HG02884 (cell line): ENCODE measurements around the gene CYTH1.

Experiments
- ATAC-seq: cut with Tn5 transposase; IDR thresholded peaks from one replicate; pipeline ENCODE4 v1.9.1; 2021; ENCODE audit warnings: mild to moderate bottlenecking, moderate library complexity; ENCODE audit not compliant: unreplicated experiment

CYTH1 gene

GRCh38 chr17:78719630-78720298 is 62.3 kb downstream of the CYTH1 start:
- ATAC-seq = no peak

- ATAC-seq = no peak
Measured at GRCh38 chr17:78718575-78719208, 63.4 kb downstream of the CYTH1 start.

GRCh38 chr17:78717431-78717980 is 64.6 kb downstream of the CYTH1 start:
- ATAC-seq = no peak

DNA sequence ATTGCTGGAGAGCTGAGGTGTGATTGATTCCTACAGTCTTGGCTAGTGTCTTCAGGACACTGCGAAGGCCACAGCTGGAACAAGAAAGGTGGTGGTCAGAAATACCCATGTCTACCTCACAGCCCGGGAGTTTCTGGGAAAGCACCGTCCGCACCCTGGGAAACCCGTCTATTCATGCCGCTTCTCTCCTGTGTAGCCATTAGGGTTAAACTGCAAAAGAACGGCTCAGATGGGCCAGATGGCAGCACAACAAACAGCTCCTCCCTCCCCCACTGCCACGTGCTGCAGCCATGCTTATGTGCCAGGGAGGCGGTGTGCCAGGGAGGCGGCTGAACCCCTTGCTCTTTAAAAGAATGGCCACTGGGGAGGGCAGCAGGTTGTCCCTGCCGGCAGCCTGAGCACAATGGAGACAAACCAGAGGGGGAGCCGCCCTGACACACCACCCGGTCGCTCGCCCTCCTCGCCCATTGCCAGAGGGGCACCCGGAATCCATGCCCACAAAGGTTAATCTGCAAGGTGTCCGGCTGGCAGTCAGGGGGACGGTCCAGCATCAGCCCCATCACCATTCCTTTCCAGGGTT is 65.2 kb downstream of the CYTH1 start:
- no peak for ATAC-seq

- ATAC-seq = no peak
Measured at GRCh38 chr17:78716292-78716691, 65.8 kb downstream of the CYTH1 start.

- no peak for ATAC-seq
Measured at GRCh38 chr17:78715876-78716275, 66.2 kb downstream of the CYTH1 start.

DNA sequence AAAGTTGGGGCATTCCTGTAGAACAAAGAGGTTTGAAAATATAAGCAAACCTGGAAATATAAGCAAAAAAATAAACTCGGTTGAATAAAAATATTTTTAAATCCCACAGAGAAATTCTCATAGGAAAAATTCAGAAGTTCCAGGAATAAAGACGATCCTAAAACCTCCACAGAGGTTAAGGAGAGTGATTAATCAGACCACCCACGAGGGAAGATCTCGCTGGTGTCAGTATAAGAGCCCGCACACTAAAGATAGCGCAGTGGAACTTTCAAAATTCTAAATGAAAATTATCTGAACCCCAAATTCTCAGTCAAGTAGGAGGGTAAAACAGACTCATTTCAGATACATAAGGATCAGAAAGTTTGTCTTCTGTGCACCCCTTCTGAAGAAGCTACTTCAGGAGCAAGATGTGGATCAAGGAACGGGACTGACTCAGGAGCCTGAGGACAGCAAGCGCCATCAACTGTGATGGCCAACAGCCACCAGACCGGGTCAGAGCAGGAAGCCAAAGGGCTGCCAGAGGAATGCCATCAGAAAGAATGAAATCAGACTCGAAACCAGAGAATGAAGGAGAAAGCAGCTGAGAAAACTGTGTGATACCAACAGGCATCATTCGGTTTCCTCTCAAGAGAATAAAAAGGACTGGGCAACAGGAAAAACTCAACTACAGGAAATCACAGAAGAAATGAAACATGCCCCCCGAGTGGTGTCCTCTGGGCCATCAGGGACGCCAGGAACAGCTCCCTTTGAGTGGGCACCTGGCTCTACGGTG is 66.9 kb downstream of the CYTH1 start:
- ATAC-seq = no peak

- no peak for ATAC-seq
Measured at GRCh38 chr17:78714534-78714933, 67.5 kb downstream of the CYTH1 start.

- ATAC-seq = no peak
Measured at GRCh38 chr17:78712043-78712442, 70.0 kb downstream of the CYTH1 start.

DNA sequence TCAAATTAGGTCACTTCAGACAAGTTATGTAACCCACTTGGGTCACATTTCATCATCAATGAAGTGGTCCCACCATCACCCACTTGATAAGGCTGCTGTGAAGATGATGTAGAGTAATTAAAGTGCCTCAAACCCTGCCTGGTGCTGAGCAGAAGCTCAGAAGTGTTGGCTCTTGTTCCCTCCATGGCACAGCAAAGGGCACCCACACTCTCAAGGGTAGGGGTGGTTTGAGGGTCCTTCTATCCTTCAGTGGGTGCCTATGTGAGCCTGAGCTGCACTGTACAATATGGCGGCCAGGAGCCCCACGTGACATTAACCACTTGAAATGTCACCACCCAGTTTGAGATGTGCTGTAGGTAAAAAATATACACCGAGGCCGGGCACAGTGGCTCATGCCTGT is 71.5 kb downstream of the CYTH1 start:
- no peak for ATAC-seq

DNA sequence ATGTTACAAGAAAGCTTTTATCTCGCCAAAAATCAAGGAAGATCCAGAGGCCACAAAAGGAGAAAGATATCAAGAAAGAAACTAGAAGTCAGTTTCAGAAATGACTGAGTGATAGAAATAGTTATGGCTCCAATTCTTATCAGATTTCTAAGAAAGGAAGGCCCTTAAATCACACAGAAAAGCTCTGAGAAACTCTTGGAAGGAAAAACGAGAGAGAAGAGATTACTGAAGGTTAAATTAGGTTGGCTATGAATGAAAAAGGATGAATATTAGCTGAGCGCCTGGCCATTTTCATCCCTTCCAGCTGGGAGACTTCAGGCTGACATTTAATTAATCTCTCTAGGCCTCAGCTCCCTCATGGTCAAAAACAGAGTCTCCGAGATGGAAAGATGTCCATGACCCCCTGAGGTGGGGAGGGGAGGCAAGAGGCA is 72.3 kb downstream of the CYTH1 start:
- no peak for ATAC-seq

GRCh38 chr17:78709119-78709681 is 72.9 kb downstream of the CYTH1 start:
- peak; percentile 45 for ATAC-seq

GRCh38 chr17:78708510-78708973 is 73.5 kb downstream of the CYTH1 start:
- ATAC-seq = no peak

GRCh38 chr17:78707923-78708322 is 74.2 kb downstream of the CYTH1 start:
- ATAC-seq = no peak

DNA sequence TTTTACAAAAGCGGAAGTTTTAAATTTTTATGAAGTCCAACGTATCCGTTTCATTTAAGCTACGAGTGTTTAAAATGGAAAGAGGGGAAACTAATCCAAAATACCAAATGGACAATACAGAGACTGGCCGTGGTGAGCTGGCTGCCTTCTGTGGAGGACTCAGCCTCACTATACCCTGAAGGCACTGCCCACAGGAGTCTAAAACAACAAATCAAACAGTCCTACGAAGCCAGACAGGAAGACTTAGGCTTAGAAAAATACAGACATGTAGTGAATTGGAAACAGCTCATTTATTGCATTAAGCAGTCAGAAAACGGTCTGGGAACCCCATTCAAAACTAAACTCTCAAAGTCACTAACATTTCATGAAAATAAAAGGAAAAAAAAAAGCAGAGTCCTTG is 75.1 kb downstream of the CYTH1 start:
- no peak for ATAC-seq

GRCh38 chr17:78706271-78706915 is 75.7 kb downstream of the CYTH1 start:
- peak; percentile 61 for ATAC-seq

- no peak for ATAC-seq
Measured at GRCh38 chr17:78705071-78705470, 77.0 kb downstream of the CYTH1 start.

DNA sequence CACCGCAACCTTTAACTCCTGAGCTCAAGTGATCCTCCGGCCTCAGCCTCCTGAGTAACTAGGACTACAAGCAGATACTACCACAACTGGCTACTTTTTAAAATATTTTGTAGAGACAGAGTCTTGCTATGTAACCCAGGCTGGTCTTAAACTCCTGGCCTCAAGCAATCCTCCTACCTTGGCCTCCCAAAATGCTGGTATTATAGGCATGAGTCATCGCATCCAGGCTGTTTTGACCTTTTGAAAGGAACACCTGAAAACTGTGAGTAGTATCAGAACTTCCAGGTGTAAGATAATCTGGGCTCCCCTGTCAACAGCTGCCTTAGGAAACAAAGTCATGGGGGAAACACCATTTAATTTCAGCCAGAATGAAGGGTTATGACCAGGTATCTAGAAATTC is 77.5 kb downstream of the CYTH1 start:
- ATAC-seq = no peak

DNA sequence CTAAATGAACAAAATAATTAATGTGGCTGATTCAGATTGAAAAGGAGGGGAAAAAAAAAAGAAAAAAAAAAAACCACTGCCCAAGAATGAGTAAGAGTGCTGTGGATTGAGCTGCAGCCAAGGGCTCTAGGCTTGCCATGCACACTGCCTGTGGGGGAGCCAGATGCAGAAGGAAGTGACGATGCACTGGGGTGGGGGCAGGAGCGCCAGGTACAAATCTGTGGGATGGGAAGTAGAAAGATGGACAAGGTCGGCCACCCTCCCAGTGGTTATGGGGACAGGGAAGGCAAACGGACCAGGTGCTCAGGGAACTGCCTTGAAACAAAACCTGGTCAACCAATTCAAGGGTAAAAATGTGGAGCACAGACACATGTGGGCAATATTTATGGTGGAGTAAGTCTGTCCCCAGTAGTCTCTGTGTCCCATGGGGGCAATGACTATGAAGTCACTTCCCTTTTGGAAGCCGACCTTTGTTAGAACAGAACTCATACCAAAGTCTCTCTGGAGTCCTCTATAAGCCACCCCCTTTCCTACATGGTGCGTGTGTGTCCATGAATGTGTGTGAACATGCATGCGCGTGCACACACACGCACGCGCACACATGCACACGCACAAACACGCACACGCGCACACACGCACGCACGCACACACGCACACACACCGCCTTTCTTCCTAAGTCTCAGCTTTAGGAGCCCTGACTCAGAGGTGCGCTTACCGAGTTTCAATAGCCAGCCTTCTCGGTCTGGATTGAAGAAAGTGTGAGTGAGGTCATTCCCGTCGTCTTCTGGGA is 84.3 kb downstream of the CYTH1 start:
- no peak for ATAC-seq

GRCh38 chr17:78697122-78697521 is 85.0 kb downstream of the CYTH1 start:
- ATAC-seq = no peak
